Adrenal gland (tissue), 5 donors: Measurements from ENCODE around the gene PES1.

Experiments
- CTCF ChIP-seq, 6 experiments: fragments of 450-650 bp in 4 of 6; fragments of 200-600 bp in 2 of 6; sonication (generic) in 1 of 6; IDR thresholded peaks; 1 replicate in 5 of 6; 2 replicates in 1 of 6; pipeline versions ENCODE4 v1.5.1 to v1.8.0; 2016 to 2021; ENCODE audit warnings: antibody characterized with exemption in 6 of 6, mild to moderate bottlenecking in 2 of 6, moderate library complexity in 1 of 6
- POLR2A ChIP-seq, 2 donors: fragments of 450-650 bp; IDR thresholded peaks; one replicate each; pipeline ENCODE4 v1.6.1; 2017; ENCODE audit warnings: antibody characterized with exemption in 2 of 2, mild to moderate bottlenecking in 2 of 2, moderate library complexity in 1 of 2
- donor health status: DM: no; HTN: no; CAD: no.

GRCh38 chr22:30611197-30611596 lies 19.5 kb upstream of the PES1 start:
- TF ChIP-seq POLR2A (IDR thresholded peaks at IDR 0.05) (no peak), CTCF (IDR thresholded peaks at IDR 0.05) (no peak)
